Activated naive CD4-positive, alpha-beta T cell (primary cell): Measurements from ENCODE around the gene SLC45A1.
"Not testable (repeated sequence)": the region's sequence is repeated elsewhere in the genome, so short reads cannot be mapped to it uniquely, and the experiment has no call there.

Experiments
- DNase-seq, 4 experiments: peaks; one replicate each; lab custom pipeline; 2025; lab: John Stamatoyannopoulos, UW

Gene SLC45A1

DNA sequence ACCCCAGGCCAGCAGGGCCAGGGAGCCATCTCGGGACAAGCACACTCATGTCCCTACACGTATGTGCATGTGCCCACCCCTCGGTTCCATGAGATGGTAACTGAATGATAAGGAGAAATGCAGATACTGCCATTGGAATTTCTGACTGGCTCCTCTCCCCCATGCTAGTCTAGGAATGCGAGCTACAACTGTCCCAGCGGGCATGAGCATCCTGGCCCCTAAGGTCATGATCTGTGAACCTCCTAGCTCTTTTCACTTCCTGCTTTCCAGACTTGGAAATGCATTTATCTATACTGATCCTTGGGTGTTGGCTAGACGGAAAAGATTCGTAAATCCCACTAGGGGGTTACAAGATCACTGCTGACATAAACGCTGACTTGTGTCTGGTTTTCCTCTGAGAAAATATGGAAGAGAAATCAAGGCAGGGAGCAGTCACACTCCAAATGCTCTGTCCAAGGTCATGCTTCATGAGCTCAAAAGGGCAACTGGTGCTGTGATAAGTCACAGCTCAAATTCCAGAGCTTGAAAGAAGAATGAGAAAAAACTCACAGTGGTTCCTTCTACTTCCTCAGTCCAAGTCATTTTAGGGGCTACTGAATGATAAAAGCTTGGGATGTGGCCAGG is 49.8 kb downstream of the SLC45A1 start:
- DNase-seq: no peak

GRCh38 chr1:8368956-8369639 is 51.2 kb downstream of the SLC45A1 start:
- no peak for DNase-seq

DNA sequence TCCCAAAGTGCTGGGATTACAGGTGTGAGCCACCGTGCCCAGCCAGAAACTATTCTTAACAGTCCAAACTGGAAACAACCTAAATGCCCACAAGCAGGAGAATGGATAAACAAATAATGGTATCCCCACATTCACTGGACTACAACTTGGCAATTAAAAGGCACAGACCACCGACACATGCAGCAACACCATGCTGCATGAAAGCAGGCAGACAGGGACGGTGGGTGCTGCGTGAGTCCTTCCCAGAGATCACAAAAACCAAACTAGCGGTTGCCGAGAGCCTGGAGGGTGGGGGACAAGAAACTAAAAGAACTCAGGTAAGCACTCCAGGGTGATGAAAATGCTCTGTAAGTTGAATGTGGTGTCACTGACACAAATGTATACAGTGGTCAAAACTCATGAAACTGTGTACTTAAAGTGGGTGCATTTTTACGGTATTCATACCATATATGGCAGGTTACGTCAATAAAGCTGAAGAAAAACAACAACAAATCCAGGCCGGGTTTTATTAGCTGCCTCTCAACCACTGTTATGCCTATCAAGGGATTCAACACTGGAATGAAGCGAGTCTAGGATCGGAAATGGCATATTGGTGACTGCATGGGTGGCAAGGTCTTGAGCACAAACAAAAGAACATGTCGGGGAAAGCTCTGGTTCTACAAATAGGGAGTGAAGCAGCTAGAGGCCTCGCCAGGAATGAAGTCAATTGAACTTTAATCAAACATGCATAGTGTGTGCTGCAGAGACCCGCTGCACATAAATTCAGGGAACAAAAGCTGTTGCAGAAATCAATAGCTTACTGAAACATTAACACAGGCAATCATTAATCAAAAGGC is 52.4 kb downstream of the SLC45A1 start:
- DNase-seq: no peak

DNA sequence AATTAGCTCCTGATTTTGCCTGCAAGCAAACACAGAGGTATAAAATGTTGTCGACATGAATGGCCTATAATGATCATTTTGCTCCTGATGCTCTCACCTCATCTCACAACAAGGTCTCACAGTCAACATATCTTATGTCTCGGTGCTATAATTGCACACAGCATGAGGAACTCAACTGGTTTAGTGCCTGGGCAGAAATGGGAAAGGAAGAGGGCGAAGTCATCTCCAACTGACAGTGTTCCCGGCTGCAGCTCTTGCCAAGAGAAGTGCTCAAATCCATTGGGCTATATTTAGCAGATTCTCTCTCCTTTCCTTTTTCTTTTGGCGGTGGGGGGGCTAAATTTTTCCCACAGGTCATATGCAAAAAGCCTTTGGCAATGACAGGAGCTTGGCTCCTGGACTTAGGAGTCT is 53.0 kb downstream of the SLC45A1 start:
- DNase-seq: no peak

DNA sequence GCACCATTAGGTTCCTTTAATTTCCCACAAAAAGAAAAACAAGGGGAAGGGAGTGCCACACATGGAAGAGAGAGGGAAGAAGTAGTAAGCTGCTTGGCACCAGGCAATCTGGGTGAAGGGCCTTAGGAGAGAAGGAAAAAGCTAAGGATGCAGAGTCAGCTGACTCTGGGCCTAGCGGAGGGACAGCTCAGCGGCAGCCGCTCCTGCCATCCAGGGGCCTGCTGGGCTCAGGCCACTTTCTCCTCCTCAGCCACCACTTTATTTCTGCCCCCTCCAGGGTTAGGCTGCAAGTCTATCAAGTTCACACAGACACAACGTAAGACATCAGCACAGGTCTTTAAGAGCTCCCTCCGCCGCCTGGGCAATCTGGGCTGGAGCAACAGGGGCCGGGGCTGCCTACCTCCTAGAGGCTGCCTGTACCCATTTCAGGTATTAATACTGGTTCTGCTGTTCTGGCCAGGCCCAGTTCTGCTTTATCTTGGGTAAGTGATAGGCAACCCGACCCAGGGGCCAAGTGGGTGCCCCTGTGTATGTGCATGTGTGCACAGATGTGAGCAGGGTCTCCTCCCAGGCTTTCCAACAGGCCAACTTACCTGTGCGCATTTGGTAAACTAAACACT is 53.6 kb downstream of the SLC45A1 start:
- DNase-seq: no peak

GRCh38 chr1:8373125-8373524 is 55.2 kb downstream of the SLC45A1 start:
- no peak for DNase-seq

- DNase-seq: no peak
Observed at GRCh38 chr1:8373581-8374241, 55.8 kb downstream of the SLC45A1 start.

DNA sequence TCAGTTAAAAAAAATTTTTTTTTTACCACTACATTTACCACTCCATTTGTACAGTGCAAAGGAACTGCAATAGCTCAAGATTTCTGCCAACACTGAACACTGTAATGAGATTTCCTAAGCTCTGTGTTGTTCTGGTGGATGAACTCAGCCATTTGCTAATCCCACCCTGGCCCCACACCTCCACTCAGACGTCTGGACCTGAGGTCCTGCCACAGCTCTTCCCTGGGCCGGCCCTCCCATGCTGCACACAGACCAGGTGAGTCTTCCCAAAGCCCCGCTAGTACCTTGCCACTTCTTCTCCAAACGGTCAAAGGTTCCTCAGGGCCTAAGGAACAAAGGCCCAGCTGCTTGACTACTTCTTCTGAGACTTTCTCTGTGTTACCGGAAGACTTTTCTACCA is 56.4 kb downstream of the SLC45A1 start:
- DNase-seq: no peak

GRCh38 chr1:8374812-8375211 is 56.9 kb downstream of the SLC45A1 start:
- no peak for DNase-seq

GRCh38 chr1:8376358-8376840 is 58.5 kb downstream of the SLC45A1 start:
- no peak for DNase-seq

GRCh38 chr1:8377271-8377981 is 59.5 kb downstream of the SLC45A1 start:
- DNase-seq: no peak

GRCh38 chr1:8378178-8378577 is 60.3 kb downstream of the SLC45A1 start:
- no peak for DNase-seq

DNA sequence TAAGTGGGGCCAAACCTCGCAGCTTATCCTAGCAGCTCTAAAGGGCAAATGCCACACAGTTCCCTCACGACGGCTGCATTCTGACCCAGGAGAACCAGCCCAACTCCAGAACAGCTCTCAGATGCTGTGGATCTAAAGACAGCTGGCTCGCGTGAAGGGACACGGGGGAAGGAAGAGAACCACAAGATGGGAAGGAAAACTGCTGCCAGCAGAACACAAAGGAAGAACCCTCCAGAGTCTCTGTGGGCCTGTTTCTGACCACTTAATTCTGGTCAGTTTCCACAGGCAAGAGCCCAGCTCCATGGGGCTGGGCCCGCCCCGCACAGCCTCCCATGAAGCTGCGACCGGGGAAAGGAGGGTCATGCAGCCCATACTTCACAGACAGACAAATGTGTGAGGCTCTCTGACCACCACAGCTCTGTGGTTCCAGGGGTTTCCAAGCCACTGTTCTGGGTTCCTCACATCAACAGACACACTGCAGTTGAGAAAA is 61.1 kb downstream of the SLC45A1 start:
- DNase-seq: no peak

GRCh38 chr1:8379513-8380186 is 61.7 kb downstream of the SLC45A1 start:
- no peak for DNase-seq

DNA sequence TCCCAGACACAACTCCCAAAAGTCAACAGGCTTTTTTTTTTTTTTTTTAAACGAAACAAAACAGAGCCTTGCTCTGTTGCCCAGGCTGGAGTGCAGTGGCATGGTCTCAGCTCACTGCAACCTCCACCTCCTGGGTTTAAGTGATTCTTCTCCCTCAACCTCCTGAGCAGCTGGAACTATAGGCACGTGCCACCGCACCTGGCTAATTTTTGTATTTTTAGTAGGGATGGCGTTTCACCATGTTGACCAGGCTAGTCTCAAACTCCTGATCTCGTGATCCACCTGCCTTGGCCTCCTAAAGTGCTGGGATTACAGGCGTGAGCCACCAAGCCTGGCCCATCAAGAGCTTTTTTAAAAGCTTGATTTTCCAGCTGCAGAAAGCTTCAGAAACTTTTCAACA is 62.4 kb downstream of the SLC45A1 start:
- DNase-seq: not testable (repeated sequence)

DNA sequence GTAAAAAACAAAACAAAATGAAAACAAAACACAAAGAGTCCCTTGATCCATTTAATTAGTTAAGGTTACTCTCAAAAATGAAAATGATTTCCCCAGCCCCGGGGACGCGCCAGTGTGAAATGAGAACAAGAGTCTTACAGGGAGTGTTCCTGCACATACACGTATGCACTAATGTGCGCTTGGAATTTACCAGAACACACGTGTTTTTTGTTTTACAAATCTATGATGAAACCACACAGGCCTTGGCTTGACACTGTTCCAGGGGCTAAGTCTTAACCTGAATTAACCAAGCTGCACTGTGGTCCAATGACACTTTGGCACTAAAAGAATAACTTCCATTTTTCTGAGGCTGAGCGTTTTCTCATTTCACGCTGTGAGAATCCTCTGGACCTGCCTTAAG is 63.7 kb downstream of the SLC45A1 start:
- DNase-seq: no peak

GRCh38 chr1:8382051-8382505 is 64.2 kb downstream of the SLC45A1 start:
- DNase-seq: no peak

DNA sequence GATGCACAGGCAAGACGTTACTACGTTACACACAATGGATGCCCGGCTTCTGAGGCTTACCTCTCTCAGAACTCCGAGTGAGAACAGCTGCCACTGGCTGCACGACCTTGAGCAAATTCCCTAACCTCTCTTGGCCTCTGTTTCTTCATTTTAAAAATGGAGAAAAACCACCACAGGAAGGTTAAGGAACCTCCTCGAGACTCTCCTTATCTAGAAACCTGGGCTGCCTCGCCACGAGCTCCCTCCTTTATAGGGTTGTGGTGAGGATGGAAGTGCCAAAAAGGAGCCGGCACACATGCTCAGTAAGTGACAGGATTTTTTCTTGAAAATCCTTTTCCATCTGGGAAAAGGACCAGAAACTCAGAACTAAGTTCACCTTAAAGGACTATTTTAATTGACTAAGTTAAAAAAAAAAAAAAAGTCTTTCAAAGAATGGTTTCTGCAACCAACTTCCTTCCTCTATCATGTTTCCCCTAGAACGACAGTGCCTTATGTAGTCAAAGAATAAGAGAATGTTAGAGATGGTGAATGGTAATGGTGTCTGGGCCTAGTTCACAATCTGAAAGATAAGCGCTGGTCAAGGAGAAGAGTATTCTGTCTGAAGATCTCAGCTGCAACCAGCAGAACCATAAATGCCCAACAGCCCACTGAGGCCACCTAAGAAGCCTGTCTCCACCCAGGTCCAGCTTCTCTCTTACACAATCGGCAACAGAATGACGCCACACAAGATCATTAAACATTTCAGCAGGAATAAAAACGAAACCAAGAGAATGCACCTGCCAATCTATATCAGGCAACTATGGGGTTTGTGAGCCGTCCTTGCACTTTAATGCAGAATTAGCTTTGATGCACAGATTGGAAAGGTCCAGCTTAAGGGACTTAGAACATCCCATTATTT is 64.9 kb downstream of the SLC45A1 start:
- DNase-seq: no peak

- no peak for DNase-seq
Observed at GRCh38 chr1:8384088-8384487, 66.2 kb downstream of the SLC45A1 start.
